Activated CD8-positive, alpha-beta T cell treated with anti-CD3 and anti-CD28 coated beads for 36 hours (primary cell): ENCODE results near the gene EPM2AIP1. TPM values are rescaled to one million over a fixed set of nuclear protein-coding genes. Genes with fewer than 3 reads are reported as not detected.
A peak's percentile ranks its signal among the peaks of the same experiment; 100 is the strongest.

Experiments
- ATAC-seq: fragments of 200-7000 bp; cut with Tn5 transposase; one replicate; pipeline ENCODE4 v1.10.0; 2021; ENCODE audit warnings: mild to moderate bottlenecking, moderate library complexity
- CTCF ChIA-PET: fragments of 350-600 bp; sonication (Branson Sonifier 250); formaldehyde crosslinking; loops from one replicate; lab custom pipeline; 2021; ENCODE audit warnings: antibody characterized with exemption; lab: Charles Lee
- POLR2A ChIA-PET: fragments of 350-600 bp; sonication (Branson Sonifier 250); formaldehyde crosslinking; loops from one replicate; lab custom pipeline; 2021; ENCODE audit warnings: antibody characterized with exemption; lab: Charles Lee
- DNase-seq: peaks from one replicate; pipeline ENCODE4 v3.0.0-alpha.2; 2020
- H3K27ac Mint-ChIP-seq: one replicate; pipeline ENCODE4 v1.8.0; 2021; ENCODE audit warnings: mild to moderate bottlenecking, mixed read lengths
- H3K27me3 Mint-ChIP-seq: one replicate; pipeline ENCODE4 v1.8.0; 2021; ENCODE audit warnings: mixed read lengths
- H3K36me3 Mint-ChIP-seq: one replicate; pipeline ENCODE4 v1.8.0; 2021; ENCODE audit warnings: low read depth, mixed read lengths
- H3K4me1 Mint-ChIP-seq: one replicate; pipeline ENCODE4 v1.8.0; 2021; ENCODE audit warnings: low read depth, mixed read lengths
- H3K4me3 Mint-ChIP-seq: one replicate; pipeline ENCODE4 v1.8.0; 2021; ENCODE audit warnings: mild to moderate bottlenecking, moderate library complexity, mixed read lengths
- H3K9me3 Mint-ChIP-seq: one replicate; pipeline ENCODE4 v1.8.0; 2021; ENCODE audit warnings: mixed read lengths
- CTCF ChIP-seq: fragments of 200-600 bp; IDR thresholded peaks from one replicate; pipeline ENCODE4 v1.8.0; 2022; ENCODE audit warnings: antibody characterized with exemption, mild to moderate bottlenecking
- intact Hi-C: fragments of 100-400 bp; cut with micrococcal nuclease; formaldehyde crosslinking; loops from one replicate; pipeline ENCODE4 v1.10.0; 2022
- total RNA-seq, 2 experiments: library from RNA; stranded (reverse); gene quantifications; one replicate each; pipeline ENCODE4 v1.2.3, GENCODE V29; 2021

The EPM2AIP1 gene
- total RNA-seq, 2 experiments from 2014 or later, result 11.8 to 12.3 TPM

GRCh38 chr3:36989005-36989404 is 3.9 kb downstream of the EPM2AIP1 start:
- no peak for DNase-seq
- Mint-ChIP-seq H3K9me3 (no peaks in the 10 kb centered on the region), H3K4me3 (peak overlapping the region; percentile 59), H3K4me1 (peaks cover 41% of the 10 kb centered on the region), H3K36me3 (peaks cover 56% of the 10 kb centered on the region), H3K27me3 (no peaks in the 10 kb centered on the region), H3K27ac (no peak overlapping the region)
- intact Hi-C loops, result no loop called here
- no peak for ATAC-seq
- TF ChIP-seq CTCF, result no peak
- ChIA-PET POLR2A (no interaction called here), CTCF (interaction anchor here (0.8 to 1.6 kb wide), 7 partner anchors 29 to 121 kb away, joined by 3 to 7 read pairs (median 4); no protein-coding TSS in a partner anchor)

DNA sequence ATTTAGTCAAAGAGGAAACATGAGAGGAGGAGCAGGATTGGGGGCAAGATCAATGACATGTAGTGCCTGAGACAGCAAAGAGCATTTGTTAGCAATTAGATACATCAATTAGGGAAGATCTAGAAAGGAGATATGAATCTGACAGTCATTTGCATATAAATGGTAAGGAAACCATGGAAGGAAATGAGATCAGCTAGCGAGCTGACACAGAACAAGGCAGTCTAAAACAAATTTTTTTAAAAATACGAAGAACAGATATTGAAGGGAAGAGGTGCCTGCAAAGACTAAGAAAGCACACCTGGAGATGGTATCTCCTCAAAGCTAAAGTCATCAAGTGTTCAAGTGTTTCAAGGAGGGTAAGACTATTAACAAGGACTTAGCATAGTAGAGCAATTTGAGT is 4.6 kb downstream of the EPM2AIP1 start:
- Mint-ChIP-seq H3K4me1 (peaks cover 41% of the 10 kb centered on the region), H3K9me3 (no peaks in the 10 kb centered on the region), H3K27me3 (no peaks in the 10 kb centered on the region), H3K36me3 (peaks cover 63% of the 10 kb centered on the region), H3K27ac (peak overlapping the region; percentile 18), H3K4me3 (peak overlapping the region; percentile 38)
- intact Hi-C loops, result no loop called here
- no peak for TF ChIP-seq CTCF
- ATAC-seq (no peak), DNase-seq (no peak)
- ChIA-PET CTCF (interaction anchor here (1.0 to 1.6 kb wide), 5 partner anchors 28 to 121 kb away, joined by 3 to 4 read pairs (median 3); no protein-coding TSS in a partner anchor), POLR2A (no interaction called here)

GRCh38 chr3:36981006-36981405 is 11.9 kb downstream of the EPM2AIP1 start:
- H3K27ac Mint-ChIP-seq, result no peak overlapping the region
- H3K36me3 Mint-ChIP-seq, result peaks cover 53% of the 10 kb centered on the region
- intact Hi-C loops, result no loop called here
- H3K4me1 Mint-ChIP-seq, result peaks cover 1% of the 10 kb centered on the region
- no peak overlapping the region for H3K4me3 Mint-ChIP-seq
- TF ChIP-seq CTCF, result no peak
- no peak for ATAC-seq
- DNase-seq, result no peak
- peaks cover 9% of the 10 kb centered on the region for H3K9me3 Mint-ChIP-seq
- POLR2A ChIA-PET, result no interaction called here
- CTCF ChIA-PET, result interaction anchor here (1.0 to 1.1 kb wide), 2 partner anchors 10 to 22 kb away, joined by 3 read pairs; no protein-coding TSS in a partner anchor
- no peaks in the 10 kb centered on the region for H3K27me3 Mint-ChIP-seq

GRCh38 chr3:36973139-36973538 is 19.8 kb downstream of the EPM2AIP1 start:
- ChIA-PET POLR2A (interaction anchor here (1.0 kb wide), 1 partner anchor 11 kb away, joined by 4 read pairs; no protein-coding TSS in a partner anchor), CTCF (interaction anchor here (0.6 to 2.5 kb wide), 2 partner anchors 14 to 1008 kb away, joined by 3 to 17 read pairs; no protein-coding TSS in a partner anchor)
- Mint-ChIP-seq H3K4me1 (peaks cover 22% of the 10 kb centered on the region), H3K36me3 (peaks cover 11% of the 10 kb centered on the region), H3K4me3 (no peak overlapping the region), H3K9me3 (peaks cover 1% of the 10 kb centered on the region), H3K27ac (no peak overlapping the region), H3K27me3 (no peaks in the 10 kb centered on the region)
- no peak for ATAC-seq
- intact Hi-C loops, result no loop called here
- no peak for DNase-seq
- no peak for TF ChIP-seq CTCF

- no peak for TF ChIP-seq CTCF
- POLR2A ChIA-PET, result no interaction called here
- ATAC-seq (no peak), DNase-seq (no peak)
- Mint-ChIP-seq H3K36me3 (peaks cover 9% of the 10 kb centered on the region), H3K9me3 (no peaks in the 10 kb centered on the region), H3K27me3 (no peaks in the 10 kb centered on the region), H3K27ac (no peak overlapping the region), H3K4me1 (peaks cover 22% of the 10 kb centered on the region), H3K4me3 (no peak overlapping the region)
- intact Hi-C loops, result no loop called here
- CTCF ChIA-PET, result interaction anchor here (1.4 kb wide), 1 partner anchor 13 kb away, joined by 4 read pairs; no protein-coding TSS in a partner anchor
Observed at GRCh38 chr3:36972163-36972562, 20.8 kb downstream of the EPM2AIP1 start.
